SK-N-SH (cell line): ENCODE measurements around the gene ZNF184. TPM values are rescaled to one million over a fixed set of nuclear protein-coding genes. Genes with fewer than 3 reads are reported as not detected.

Experiments
- polyA plus RNA-seq, 3 experiments: library from polyadenylated mRNA; depleted of rRNA; stranded (reverse); fragments of >200 nt; gene quantifications; 2 replicates each; pipeline ENCODE4 v1.2.3, GENCODE V29; 2012
- small RNA-seq, 7 experiments: library from RNA; depleted of rRNA; stranded (forward); fragments of <200 nt; gene quantifications; one replicate each; pipeline ENCODE3, GENCODE V24; 2012

ZNF184 gene
- polyA plus RNA-seq, 1 of the 3 experiments (the other 2 are of a cell fraction): 1.6 TPM

Small RNAs within 50 kb of the gene (small RNA-seq; reads per million reads assigned to genes)
- gene AL021918.1: 0 reads per million in 7 experiments
- gene AL021918.2: 0 reads per million in 7 experiments
- 0 reads per million in 7 experiments for gene MCFD2P1

Other genes with a start within 250 kb of the ZNF184 start
- gene PRSS16, start 225.4 kb downstream of the ZNF184 start, polyA plus RNA-seq (2012; rRNA removed): 0.05 and 0.07 TPM in 2 replicates
- not detected in 2 replicates for gene POM121L2, start 160.8 kb downstream of the ZNF184 start, polyA plus RNA-seq (2012; rRNA removed)
- 0.77 and 1.1 TPM in 2 replicates for gene ZNF391, start 84.3 kb downstream of the ZNF184 start, polyA plus RNA-seq (2012; rRNA removed)